HCT116 (cell line): ENCODE results near the gene PHF20. TPM values are rescaled to one million over a fixed set of nuclear protein-coding genes. Genes with fewer than 3 reads are reported as not detected.

Experiments used
- ATAC-seq: fragments of 200-7000 bp; cut with Tn5 transposase; 2 replicates; pipeline ENCODE4 v1.9.1; 2020; ENCODE audit warnings: mild to moderate bottlenecking, moderate library complexity
- BruUV-seq: library from RNA; stranded (reverse); fragments of 400-500 nt; replicated peaks from 2 replicates; lab custom pipeline; 2021; lab: Mats Ljungman, UMichigan
- CTCF ChIA-PET: fragments of 300-600 bp; sonication (Branson Sonifier 250); formaldehyde crosslinking; loops from one replicate; lab custom pipeline; 2021; ENCODE audit warnings: antibody characterized with exemption; lab: Charles Lee
- POLR2A ChIA-PET: fragments of 300-600, 350-600 bp; sonication (Branson Sonifier 250); formaldehyde crosslinking; loops from one replicate; lab custom pipeline; 2021; ENCODE audit warnings: antibody characterized with exemption; lab: Charles Lee
- RAD21 ChIA-PET, 2 experiments: fragments of 300-600 bp; sonication (Branson Sonifier 250); formaldehyde crosslinking; loops; one replicate each; lab custom pipeline; 2023; ENCODE audit warnings: low total read pairs in 2 of 2; ENCODE audit not compliant: uncharacterized antibody in 2 of 2, unreplicated experiment in 2 of 2, low non-redundant PET in 1 of 2; lab: Charles Lee
- DNase-seq: peaks from one replicate; pipeline ENCODE4 v3.0.0-alpha.2; 2010; ENCODE audit warnings: low read depth, low spot score
- H2AFZ ChIP-seq: fragments of 200-600 bp; shearing (Covaris generic), sonication (generic); 2 replicates; pipeline ENCODE4 v1.6.1; 2017; ENCODE audit warnings: low read depth, mixed run types, mixed read lengths, antibody characterized with exemption, low read length; ENCODE audit not compliant: poor library complexity, severe bottlenecking
- H3K27ac ChIP-seq: 2 replicates; pipeline ENCODE4 v1.5.1; 2012; ENCODE audit warnings: low read depth, low read length
- H3K27me3 ChIP-seq: fragments of 200-600 bp; sonication (generic); 2 replicates; pipeline ENCODE4 v1.6.1; 2016; ENCODE audit warnings: mixed run types, low read length, mixed read lengths; ENCODE audit not compliant: insufficient read depth
- H3K36me3 ChIP-seq, 2 experiments: fragments of 200-500 bp in 1 of 2; fragments of 200-600 bp in 1 of 2; sonication (Bioruptor generic) in 1 of 2; sonication (generic) in 1 of 2; 2 replicates each; pipeline versions ENCODE4 v1.5.1 to v1.6.1; 2014 to 2016; ENCODE audit warnings: low read length in 2 of 2, inconsistent platforms in 1 of 2, mixed read lengths in 1 of 2, mixed run types in 1 of 2; ENCODE audit not compliant: insufficient read depth in 2 of 2, control insufficient read depth in 1 of 2
- H3K4me1 ChIP-seq, 2 experiments: fragments of 200-600 bp in 1 of 2; sonication (generic) in 1 of 2; 2 replicates each; pipeline versions ENCODE4 v1.5.1 to v1.6.1; 2012 to 2017; ENCODE audit warnings: low read length in 2 of 2, inconsistent platforms in 1 of 2, mild to moderate bottlenecking in 1 of 2, mixed read lengths in 1 of 2, mixed run types in 1 of 2, moderate library complexity in 1 of 2; ENCODE audit not compliant: insufficient read depth in 2 of 2, control insufficient read depth in 1 of 2
- H3K4me2 ChIP-seq: fragments of 200-600 bp; sonication (generic); 2 replicates; pipeline ENCODE4 v1.6.1; 2017; ENCODE audit warnings: mixed run types, low read length, mixed read lengths
- H3K4me3 ChIP-seq, 2 experiments: fragments of 200-600 bp in 1 of 2; sonication (generic) in 1 of 2; replicated peaks in 1 of 2; 2 replicates each; pipeline ENCODE4 v1.5.1; 2011 to 2016; ENCODE audit warnings: low read length in 2 of 2, control low read depth in 1 of 2, low read depth in 1 of 2, mild to moderate bottlenecking in 1 of 2, mixed read lengths in 1 of 2, mixed run types in 1 of 2
- H3K79me2 ChIP-seq: fragments of 200-600 bp; sonication (generic); 2 replicates; pipeline ENCODE4 v1.6.1; 2017; ENCODE audit warnings: mild to moderate bottlenecking, mixed run types, low read length, moderate library complexity, mixed read lengths; ENCODE audit not compliant: insufficient read depth
- H3K9ac ChIP-seq: fragments of 200-600 bp; sonication (generic); 2 replicates; pipeline ENCODE4 v1.6.1; 2016; ENCODE audit warnings: low read length, mixed read lengths
- H3K9me2 ChIP-seq: fragments of 200-600 bp; sonication (generic), shearing (Covaris generic); 2 replicates; pipeline ENCODE4 v1.6.1; 2017; ENCODE audit warnings: mixed run types, mild to moderate bottlenecking, moderate library complexity; ENCODE audit not compliant: insufficient read depth
- H3K9me3 ChIP-seq, 2 experiments: fragments of 200-500 bp in 1 of 2; fragments of 200-600 bp in 1 of 2; sonication (Bioruptor generic) in 1 of 2; sonication (generic) in 1 of 2; 2 replicates each; pipeline ENCODE4 v1.6.1; 2014 to 2017; ENCODE audit warnings: low read length in 2 of 2, mixed read lengths in 2 of 2, inconsistent platforms in 1 of 2, low read depth in 1 of 2, mild to moderate bottlenecking in 1 of 2, mixed run types in 1 of 2, moderate library complexity in 1 of 2; ENCODE audit not compliant: control insufficient read depth in 1 of 2, insufficient read depth in 1 of 2
- H4K20me1 ChIP-seq: fragments of 200-600 bp; sonication (generic), shearing (Covaris generic); 2 replicates; pipeline ENCODE4 v1.6.1; 2017; ENCODE audit warnings: mixed run types, mild to moderate bottlenecking, moderate library complexity; ENCODE audit not compliant: insufficient read depth
- CEBPB ChIP-seq: IDR thresholded peaks from 2 replicates; pipeline ENCODE4 v1.6.1; 2012; ENCODE audit warnings: low read depth
- ELF1 ChIP-seq: IDR thresholded peaks from 2 replicates; pipeline ENCODE4 v1.6.1; 2012; ENCODE audit warnings: low read depth, borderline replicate concordance
- EZH2phosphoT487 ChIP-seq: fragments of 200-600 bp; IDR thresholded peaks from 2 replicates; pipeline ENCODE4 v1.6.1; 2018; ENCODE audit warnings: antibody characterized with exemption, borderline replicate concordance
- FOSL1 ChIP-seq: IDR thresholded peaks from 2 replicates; pipeline ENCODE4 v1.6.1; 2012; ENCODE audit warnings: low read depth
- MAX ChIP-seq: IDR thresholded peaks from 2 replicates; pipeline ENCODE4 v1.6.1; 2012
- RAD21 ChIP-seq: IDR thresholded peaks from 2 replicates; pipeline ENCODE4 v1.6.1; 2012; ENCODE audit warnings: low read depth, mild to moderate bottlenecking
- SRF ChIP-seq: IDR thresholded peaks from 2 replicates; pipeline ENCODE4 v1.6.1; 2012; ENCODE audit warnings: low read depth
- ZNF274 ChIP-seq: fragments of 200-500 bp; sonication (Bioruptor generic); IDR thresholded peaks from 2 replicates; pipeline ENCODE4 v1.6.1; 2014; ENCODE audit warnings: mild to moderate bottlenecking, low read depth, low read length, inconsistent platforms
- intact Hi-C: fragments of 100-400 bp; cut with micrococcal nuclease; formaldehyde crosslinking; loops from 2 replicates; pipeline ENCODE4 v1.10.0; 2022
- total RNA-seq: library from RNA; stranded (reverse); gene quantifications from one replicate; pipeline ENCODE4 v1.2.1, GENCODE V29; 2021; ENCODE audit not compliant: unreplicated experiment

The PHF20 gene
- total RNA-seq, 1 experiment from 2014 or later: 40.8 TPM

- Histone ChIP-seq H3K36me3 (no peaks in the 10 kb centered on the region), H3K9me3 (no peaks in the 10 kb centered on the region), H2AFZ (no peak overlapping the region), H3K9ac (no peak overlapping the region), H3K4me2 (no peak overlapping the region), H3K27me3 (no peaks in the 10 kb centered on the region), H3K4me1 (no peaks in the 10 kb centered on the region), H3K4me3 (no peak overlapping the region), H4K20me1 (no peaks in the 10 kb centered on the region), H3K9me2 (no peaks in the 10 kb centered on the region), H3K27ac (no peak overlapping the region), H3K79me2 (no peaks in the 10 kb centered on the region; the same call in 1 of the 2 replicates)
- ATAC-seq (no peak), DNase-seq (no peak)
- CTCF ChIA-PET: no interaction called here
- TF ChIP-seq EZH2phosphoT487 (no peak), CEBPB (no peak), ZNF274 (no peak), MAX (no peak), SRF (no peak), FOSL1 (no peak)
- RAD21 ChIA-PET: no interaction called here
- intact Hi-C loops: no loop called here
- no TSS peak for BruUV-seq
- POLR2A ChIA-PET: no interaction called here
These were observed 119.6 kb downstream of the PHF20 start for GRCh38 chr20:35891375-35891774.

DNA sequence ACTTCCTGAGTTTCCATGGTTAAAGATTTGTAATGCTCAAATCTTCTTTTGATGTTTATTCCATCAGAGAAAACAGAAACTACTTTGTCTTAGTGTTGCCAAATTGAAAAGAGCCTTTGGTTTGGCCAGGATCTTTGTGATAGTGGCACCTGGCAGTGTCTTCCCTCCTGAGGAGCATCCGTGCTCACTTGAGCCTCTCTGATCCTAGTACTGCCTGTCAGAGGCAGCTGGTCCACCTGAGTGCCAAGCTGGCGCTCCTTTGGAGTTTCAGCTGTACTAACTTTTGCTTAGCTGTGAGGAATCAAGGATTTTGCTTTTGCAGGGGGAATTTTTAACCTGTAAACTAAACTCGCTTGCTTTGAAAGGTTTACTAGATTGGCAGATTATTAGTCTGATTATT is 121.1 kb downstream of the PHF20 start:
- ATAC-seq (no peak), DNase-seq (no peak)
- H3K9me2 ChIP-seq: no peaks in the 10 kb centered on the region
- no peak for TF ChIP-seq RAD21
- no peak for TF ChIP-seq ELF1
- TF ChIP-seq MAX: no peak
- no peaks in the 10 kb centered on the region for H3K79me2 ChIP-seq
- no peaks in the 10 kb centered on the region for H3K27me3 ChIP-seq
- H3K36me3 ChIP-seq: no peaks in the 10 kb centered on the region
- ChIA-PET POLR2A (interaction anchor here (0.6 kb wide), 1 partner anchor 100 kb away, joined by 4 read pairs; no protein-coding TSS in a partner anchor), RAD21 (interaction anchor here in 1 of 2 experiments (0.5 kb wide), 1 partner anchor 150 kb away, joined by 3 read pairs; no protein-coding TSS in a partner anchor), CTCF (interaction anchor here (1.1 kb wide), 1 partner anchor 9 kb away, joined by 3 read pairs; no protein-coding TSS in a partner anchor)
- H4K20me1 ChIP-seq: no peaks in the 10 kb centered on the region
- no peak overlapping the region for H3K4me3 ChIP-seq
- H3K9me3 ChIP-seq: no peaks in the 10 kb centered on the region
- H2AFZ ChIP-seq: no peak overlapping the region
- no peaks in the 10 kb centered on the region for H3K4me1 ChIP-seq
- BruUV-seq: no TSS peak
- H3K9ac ChIP-seq: no peak overlapping the region
- intact Hi-C loops: no loop called here
- H3K27ac ChIP-seq: no peak overlapping the region
- H3K4me2 ChIP-seq: no peak overlapping the region
